OCI-LY1 (cell line): ENCODE measurements around the gene PDE4D.

Experiments
- CTCF ChIP-seq: fragments of 200-600 bp; sonication (generic), shearing (Covaris generic); IDR thresholded peaks from 2 replicates; pipeline ENCODE4 v1.5.1; 2017; ENCODE audit warnings: mild to moderate bottlenecking, antibody characterized with exemption, low read length, moderate library complexity, mixed read lengths
- EZH2 ChIP-seq: fragments of 200-600 bp; sonication (generic), shearing (Covaris generic); IDR thresholded peaks from 2 replicates; pipeline ENCODE4 v1.8.0; 2017; ENCODE audit warnings: borderline replicate concordance, mixed run types, mild to moderate bottlenecking, antibody characterized with exemption, low read length, moderate library complexity, mixed read lengths

GRCh38 chr5:59276325-59276675 is 617.2 kb downstream of the PDE4D start:
- no peak for TF ChIP-seq CTCF
- no peak for TF ChIP-seq EZH2
